ENCODE measurements around the gene IL15.

IL15 gene

DNA sequence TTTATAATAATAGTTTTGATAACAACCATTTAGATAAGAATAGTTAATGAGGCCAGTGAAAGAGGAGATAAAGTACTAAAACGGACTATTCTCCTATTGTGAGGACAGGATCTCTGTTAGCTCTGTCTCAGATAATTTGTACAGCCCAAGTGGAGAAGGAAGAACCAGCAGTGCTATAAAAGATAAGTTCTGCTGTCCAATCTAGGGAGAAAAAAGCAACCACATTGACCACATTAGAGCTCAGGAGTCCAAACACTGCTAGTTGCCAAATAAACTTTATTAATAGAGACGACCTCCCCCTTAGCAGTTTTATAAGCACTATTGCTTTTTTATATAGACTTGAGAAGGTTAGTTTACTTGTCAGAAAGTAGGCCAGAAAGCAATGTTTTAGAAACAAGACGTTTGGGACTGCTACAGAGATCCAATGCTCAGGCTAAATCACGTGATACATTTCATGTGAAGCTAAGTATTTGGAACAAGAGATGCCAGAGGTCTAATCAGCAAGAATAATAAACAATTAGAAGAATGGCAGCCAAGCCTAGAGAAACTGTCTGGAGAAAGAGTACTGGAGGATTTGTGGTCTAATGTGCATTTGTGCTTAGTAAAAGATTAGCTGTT is 15.9 kb downstream of the IL15 start:
- H3K27me3 ChIP-seq (ENCODE audit: control insufficient read depth, low read length): no peaks in the 10 kb centered on the region
- H3K9me3 ChIP-seq (ENCODE audit: control insufficient read depth, insufficient read depth, low read length): no peaks in the 10 kb centered on the region
- H3K4me2 ChIP-seq (ENCODE audit: low read length): no peak overlapping the region
- no peaks in the 10 kb centered on the region for H3K4me1 ChIP-seq (ENCODE audit: control insufficient read depth, low read length)
- H4K20me1 ChIP-seq (ENCODE audit: control insufficient read depth, insufficient read depth, low read depth, low read length): no peaks in the 10 kb centered on the region
- no peaks in the 10 kb centered on the region for H3F3A ChIP-seq (ENCODE audit: control insufficient read depth, insufficient read depth)
- H3K79me2 ChIP-seq (ENCODE audit: control insufficient read depth, low read length): no peaks in the 10 kb centered on the region
- H3K9me2 ChIP-seq (replicated peaks; ENCODE audit: control insufficient read depth, low read length): no peaks in the 10 kb centered on the region
- no peak for TF ChIP-seq EZH2phosphoT487 (IDR thresholded peaks at IDR 0.05; ENCODE audit: borderline replicate concordance, low read length)
- TF ChIP-seq, protein P1, sequence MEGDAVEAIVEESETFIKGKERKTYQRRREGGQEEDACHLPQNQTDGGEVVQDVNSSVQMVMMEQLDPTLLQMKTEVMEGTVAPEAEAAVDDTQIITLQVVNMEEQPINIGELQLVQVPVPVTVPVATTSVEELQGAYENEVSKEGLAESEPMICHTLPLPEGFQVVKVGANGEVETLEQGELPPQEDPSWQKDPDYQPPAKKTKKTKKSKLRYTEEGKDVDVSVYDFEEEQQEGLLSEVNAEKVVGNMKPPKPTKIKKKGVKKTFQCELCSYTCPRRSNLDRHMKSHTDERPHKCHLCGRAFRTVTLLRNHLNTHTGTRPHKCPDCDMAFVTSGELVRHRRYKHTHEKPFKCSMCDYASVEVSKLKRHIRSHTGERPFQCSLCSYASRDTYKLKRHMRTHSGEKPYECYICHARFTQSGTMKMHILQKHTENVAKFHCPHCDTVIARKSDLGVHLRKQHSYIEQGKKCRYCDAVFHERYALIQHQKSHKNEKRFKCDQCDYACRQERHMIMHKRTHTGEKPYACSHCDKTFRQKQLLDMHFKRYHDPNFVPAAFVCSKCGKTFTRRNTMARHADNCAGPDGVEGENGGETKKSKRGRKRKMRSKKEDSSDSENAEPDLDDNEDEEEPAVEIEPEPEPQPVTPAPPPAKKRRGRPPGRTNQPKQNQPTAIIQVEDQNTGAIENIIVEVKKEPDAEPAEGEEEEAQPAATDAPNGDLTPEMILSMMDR (IDR thresholded peaks at IDR 0.05; ENCODE audit: low read depth, low read length, poor library complexity, severe bottlenecking): no peak
- H3K4me3 ChIP-seq (ENCODE audit: low read length): no peak overlapping the region
- no peak overlapping the region for H3K27ac ChIP-seq (ENCODE audit: low read depth, low read length)
- H3K36me3 ChIP-seq (ENCODE audit: control insufficient read depth, low read length): no peaks in the 10 kb centered on the region

DNA sequence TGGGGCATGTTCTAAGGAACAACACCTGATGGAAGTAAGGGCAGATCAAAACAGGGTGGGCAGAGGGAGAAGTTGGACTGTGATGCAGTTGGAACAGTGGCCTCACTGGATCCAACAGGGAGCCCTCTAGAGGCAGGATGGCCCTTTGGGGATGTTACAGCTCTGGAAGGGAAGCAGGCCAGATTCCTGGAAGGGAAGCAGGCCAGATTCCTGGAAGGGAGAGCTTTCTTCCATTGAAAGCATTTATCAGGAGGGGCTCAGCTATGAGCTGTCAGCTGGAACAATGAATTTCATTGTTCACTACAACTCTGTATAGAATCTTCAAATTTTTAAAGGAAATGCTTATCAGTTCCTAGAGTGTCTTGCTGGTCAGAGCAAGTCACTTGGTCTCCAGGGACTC is 17.7 kb downstream of the IL15 start:
- Histone ChIP-seq H3K4me1 (ENCODE audit: control insufficient read depth, low read length) (no peaks in the 10 kb centered on the region), H3K9me2 (replicated peaks; ENCODE audit: control insufficient read depth, low read length) (no peaks in the 10 kb centered on the region), H3K4me3 (ENCODE audit: low read length) (no peak overlapping the region), H3F3A (ENCODE audit: control insufficient read depth, insufficient read depth) (no peaks in the 10 kb centered on the region), H3K9me3 (ENCODE audit: control insufficient read depth, insufficient read depth, low read length) (no peaks in the 10 kb centered on the region), H3K4me2 (ENCODE audit: low read length) (no peak overlapping the region), H3K27me3 (ENCODE audit: control insufficient read depth, low read length) (no peaks in the 10 kb centered on the region), H3K79me2 (ENCODE audit: control insufficient read depth, low read length) (no peaks in the 10 kb centered on the region), H3K27ac (ENCODE audit: low read depth, low read length) (no peak overlapping the region), H4K20me1 (ENCODE audit: control insufficient read depth, insufficient read depth, low read depth, low read length) (no peaks in the 10 kb centered on the region), H3K36me3 (ENCODE audit: control insufficient read depth, low read length) (no peaks in the 10 kb centered on the region)
- no peak for TF ChIP-seq EZH2phosphoT487 (IDR thresholded peaks at IDR 0.05; ENCODE audit: borderline replicate concordance, low read length)
- TF ChIP-seq, protein P1 (IDR thresholded peaks at IDR 0.05; ENCODE audit: low read depth, low read length, poor library complexity, severe bottlenecking): peak; percentile 26

DNA sequence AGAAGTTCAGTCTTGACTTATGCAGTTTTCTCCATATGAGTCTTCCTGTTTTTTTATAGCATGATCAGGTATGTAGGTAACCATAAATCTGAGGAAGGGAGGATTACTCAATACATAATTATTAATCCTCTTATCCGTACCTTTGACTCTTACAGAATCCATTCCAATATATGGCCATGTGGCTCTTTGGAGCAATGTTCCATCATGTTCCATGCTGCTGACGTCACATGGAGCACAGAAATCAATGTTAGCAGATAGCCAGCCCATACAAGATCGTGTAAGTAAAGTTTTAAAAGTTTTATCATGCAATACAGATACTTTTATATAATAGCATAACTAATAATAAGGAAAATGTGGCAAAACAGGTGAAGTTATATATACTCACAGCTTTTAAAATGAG is 19.6 kb downstream of the IL15 start:
- no peaks in the 10 kb centered on the region for H3K27me3 ChIP-seq (ENCODE audit: control insufficient read depth, low read length)
- no peaks in the 10 kb centered on the region for H3K9me2 ChIP-seq (replicated peaks; ENCODE audit: control insufficient read depth, low read length)
- H3K4me3 ChIP-seq (ENCODE audit: low read length): no peak overlapping the region
- H3K27ac ChIP-seq (ENCODE audit: low read depth, low read length): no peak overlapping the region
- no peaks in the 10 kb centered on the region for H3K4me1 ChIP-seq (ENCODE audit: control insufficient read depth, low read length)
- H4K20me1 ChIP-seq (ENCODE audit: control insufficient read depth, insufficient read depth, low read depth, low read length): no peaks in the 10 kb centered on the region
- no peaks in the 10 kb centered on the region for H3K9me3 ChIP-seq (ENCODE audit: control insufficient read depth, insufficient read depth, low read length)
- H3K36me3 ChIP-seq (ENCODE audit: control insufficient read depth, low read length): no peaks in the 10 kb centered on the region
- no peak overlapping the region for H3K4me2 ChIP-seq (ENCODE audit: low read length)
- no peaks in the 10 kb centered on the region for H3F3A ChIP-seq (ENCODE audit: control insufficient read depth, insufficient read depth)
- no peaks in the 10 kb centered on the region for H3K79me2 ChIP-seq (ENCODE audit: control insufficient read depth, low read length)
- TF ChIP-seq, protein P1 (IDR thresholded peaks at IDR 0.05; ENCODE audit: low read depth, low read length, poor library complexity, severe bottlenecking): no peak
- no peak for TF ChIP-seq EZH2phosphoT487 (IDR thresholded peaks at IDR 0.05; ENCODE audit: borderline replicate concordance, low read length)

Data from DOHH2 (cell line).